HS-5 (cell line): Measurements from ENCODE around the gene PPM1F.
"Not testable (repeated sequence)": the region's sequence is repeated elsewhere in the genome, so short reads cannot be mapped to it uniquely, and the experiment has no call there.

Source experiments
- DNase-seq: peaks from one replicate; pipeline ENCODE4 v3.0.0-alpha.2; 2012; ENCODE audit warnings: low read depth

The PPM1F gene

DNA sequence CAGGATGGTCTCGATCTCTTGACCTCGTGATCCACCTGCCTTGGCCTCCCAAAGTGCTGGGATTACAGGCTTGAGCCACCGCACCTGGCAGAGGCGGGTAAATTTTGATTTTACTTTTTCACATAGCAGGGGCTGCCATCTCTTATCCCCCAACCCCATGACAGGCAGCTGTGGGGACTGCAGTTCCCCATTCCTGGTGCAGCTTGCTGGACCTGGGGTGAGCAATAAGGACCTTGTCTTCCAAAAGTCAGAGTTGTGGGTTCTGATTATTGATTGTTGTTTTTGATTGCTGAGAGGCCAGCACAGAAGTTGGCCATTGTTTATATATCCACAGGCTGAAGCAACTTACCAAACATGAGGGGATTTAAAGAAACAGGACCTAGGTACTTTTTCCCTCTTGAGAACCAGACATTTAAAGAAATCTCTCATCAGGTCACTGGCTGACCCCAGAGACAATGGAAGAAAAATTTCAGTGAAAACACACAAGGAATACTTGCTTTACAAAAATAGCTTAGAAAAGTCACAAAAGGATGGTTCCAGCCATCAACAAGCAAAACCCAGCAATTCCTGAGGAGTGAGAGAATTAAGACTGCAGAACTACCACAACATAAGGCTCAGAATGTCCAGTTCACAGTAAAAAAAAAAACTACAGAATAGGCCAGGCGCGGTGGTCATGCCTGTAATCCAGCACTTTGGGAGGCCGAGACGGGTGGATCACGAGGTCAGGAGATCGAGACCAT, 63.2 kb downstream of the PPM1F start:
- DNase-seq, result no peak

GRCh38 chr22:21887841-21888240, 64.8 kb downstream of the PPM1F start:
- DNase-seq, result no peak

DNA sequence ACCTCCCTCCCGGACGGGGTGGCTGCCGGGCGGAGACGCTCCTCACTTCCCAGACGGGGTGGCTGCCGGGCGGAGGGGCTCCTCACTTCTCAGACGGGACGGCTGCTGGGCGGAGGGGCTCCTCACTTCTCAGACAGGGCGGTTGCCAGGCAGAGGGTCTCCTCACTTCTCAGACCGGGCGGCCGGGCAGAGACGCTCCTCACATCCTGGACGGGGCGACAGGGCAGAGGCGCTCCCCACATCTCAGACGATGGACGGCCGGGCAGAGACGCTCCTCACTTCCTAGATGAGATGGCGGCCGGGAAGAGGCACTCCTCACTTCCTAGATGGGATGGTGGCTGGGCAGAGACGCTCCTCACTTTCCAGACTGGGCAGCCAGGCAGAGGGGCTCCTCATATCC, 68.7 kb downstream of the PPM1F start:
- DNase-seq, result not testable (repeated sequence)

GRCh38 chr22:21882754-21883333, 69.8 kb downstream of the PPM1F start:
- not testable (repeated sequence) for DNase-seq

DNA sequence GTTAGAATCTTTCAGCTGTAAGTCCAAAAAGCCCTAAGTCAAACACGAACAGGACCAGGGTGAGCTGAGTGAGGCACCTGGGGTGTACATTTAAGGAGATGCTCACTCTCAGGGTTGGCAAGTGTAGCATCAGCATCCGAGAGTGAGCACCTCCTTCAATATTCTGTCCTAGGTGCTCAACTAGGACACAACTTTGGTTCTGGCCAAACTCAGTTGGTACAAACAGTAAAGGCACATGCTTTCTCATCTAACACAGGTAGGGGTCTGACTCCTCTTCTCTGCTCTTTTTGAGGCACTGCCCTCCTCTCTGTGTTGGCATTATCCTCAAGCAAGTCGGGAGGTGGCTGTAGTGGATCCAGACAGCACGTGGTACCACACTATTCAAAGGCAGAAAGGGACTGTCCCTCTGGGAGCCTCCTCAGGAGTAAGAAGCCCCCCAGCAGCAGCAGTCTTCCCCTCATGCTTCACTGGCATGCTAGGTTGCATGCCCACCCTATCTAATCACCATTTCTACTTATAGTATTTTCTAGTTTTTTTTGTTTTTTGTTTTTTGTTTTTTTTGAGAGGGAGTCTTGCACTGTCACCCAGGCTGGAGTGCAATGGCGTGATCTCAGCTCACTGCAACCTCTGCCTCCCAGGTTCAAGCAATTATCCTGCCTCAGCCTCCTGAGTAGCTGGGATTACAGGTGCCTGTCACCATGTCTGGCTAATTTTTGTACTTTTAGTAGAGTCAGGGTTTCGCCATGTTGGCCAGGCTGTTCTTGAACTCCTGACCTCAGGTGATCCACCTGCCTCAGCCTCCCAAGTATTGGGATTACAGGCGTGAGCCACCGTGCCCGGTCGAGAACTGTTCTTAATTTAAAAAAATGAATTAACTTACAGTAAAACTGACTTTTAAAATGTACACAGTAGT, 70.6 kb downstream of the PPM1F start:
- DNase-seq, result no peak

DNA sequence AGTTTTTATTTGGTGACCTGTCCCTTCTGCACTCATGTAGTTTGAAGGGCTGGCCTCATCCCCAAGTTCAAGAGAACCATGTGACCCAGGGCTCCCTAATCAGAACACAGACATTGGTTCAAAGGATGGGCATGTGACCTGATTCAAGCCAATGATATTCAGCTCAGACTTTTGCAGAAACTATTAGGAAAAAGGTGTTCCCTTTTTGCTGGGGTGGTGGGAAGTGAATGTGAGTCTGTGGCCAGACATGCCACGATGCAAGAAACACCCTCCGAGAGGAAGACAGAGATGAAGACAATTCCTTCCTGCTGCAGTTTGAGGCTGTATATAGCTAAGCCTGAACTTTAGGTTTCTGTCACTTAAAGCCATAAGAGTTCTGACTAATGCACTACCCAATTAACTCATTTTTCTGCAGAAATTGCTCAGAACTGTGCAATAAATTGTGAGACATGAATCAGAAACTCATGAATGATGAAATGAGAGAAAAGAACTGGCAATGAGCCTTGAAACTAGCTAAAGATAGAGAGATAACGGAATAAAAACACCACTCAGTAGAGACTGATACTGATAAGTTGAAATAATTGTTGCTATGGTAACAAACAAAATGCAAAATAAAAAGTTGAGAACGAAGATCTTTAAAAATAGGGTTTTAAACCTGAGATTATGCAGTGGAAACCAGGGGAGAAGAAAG, 76.0 kb downstream of the PPM1F start:
- peak; percentile 48 for DNase-seq

DNA sequence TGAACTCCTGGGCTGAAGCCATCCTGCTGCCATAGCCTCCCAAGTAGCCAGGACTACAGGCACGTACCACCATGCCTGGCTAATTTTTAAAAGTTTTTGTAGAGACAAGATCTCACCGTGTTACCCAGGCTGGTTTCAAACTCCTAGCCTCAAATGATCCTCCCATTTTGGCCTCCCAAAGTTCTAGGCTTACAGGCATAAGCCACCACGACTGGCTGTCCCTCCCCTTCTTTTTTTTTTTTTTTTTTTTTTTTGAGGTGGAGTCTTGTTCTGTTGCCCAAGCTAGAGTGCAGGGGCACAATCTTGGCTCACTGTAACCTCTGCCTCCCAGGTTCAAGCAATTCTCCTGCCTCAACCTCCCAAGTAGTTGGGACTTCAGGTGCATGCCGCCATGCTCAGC, 77.7 kb downstream of the PPM1F start:
- DNase-seq, result not testable (repeated sequence)

DNA sequence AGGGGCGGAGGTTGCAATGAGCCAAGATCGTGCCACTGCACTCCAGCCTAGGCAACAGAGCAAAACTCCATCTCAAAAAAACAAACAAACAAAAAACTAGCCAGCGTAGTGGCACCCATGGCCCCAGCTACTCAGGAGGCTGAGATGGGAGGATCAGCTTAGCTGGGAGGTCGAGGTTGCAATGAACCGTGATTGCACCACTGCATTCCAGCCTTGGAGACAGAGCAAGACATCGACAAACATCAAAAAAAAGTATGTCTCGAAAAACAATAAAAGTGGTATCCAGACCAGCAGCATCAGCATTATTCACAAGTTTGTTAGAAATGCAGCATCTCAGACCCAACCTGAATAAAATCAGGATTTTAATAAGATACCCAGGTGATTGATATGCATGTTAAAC, 79.0 kb downstream of the PPM1F start:
- DNase-seq, result no peak

DNA sequence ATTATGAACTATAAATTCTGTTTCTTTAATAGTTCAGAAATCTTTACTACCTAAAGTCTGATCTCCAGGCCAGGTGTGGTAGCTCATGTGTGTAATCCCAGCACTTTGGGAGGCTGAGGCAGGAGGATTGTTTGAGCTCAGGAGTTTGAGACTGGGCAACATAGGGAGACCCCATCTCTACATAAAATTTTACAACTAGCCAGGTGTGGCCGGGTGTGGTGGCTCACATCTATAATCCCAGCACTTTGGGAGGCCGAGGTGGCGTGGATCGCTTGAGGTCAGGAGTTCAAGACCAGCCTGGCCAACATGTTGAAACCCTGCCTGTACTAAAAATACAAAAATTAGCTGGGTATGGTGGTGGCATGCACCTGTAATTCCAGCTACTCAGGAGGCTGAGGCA, 79.9 kb downstream of the PPM1F start:
- not testable (repeated sequence) for DNase-seq
